GM19240 (cell line): ENCODE data around the gene NRCAM.
"Not testable (repeated sequence)": the region's sequence is repeated elsewhere in the genome, so short reads cannot be mapped to it uniquely, and the experiment has no call there.

Experiments used
- DNase-seq: peaks from one replicate; pipeline ENCODE4 v3.0.0; 2011; ENCODE audit warnings: low spot score; ENCODE audit not compliant: insufficient read length

NRCAM gene

GRCh38 chr7:108455998-108456677 is at the start of gene NRCAM:
TSS of gene NRCAM (minus strand) at chr7:108456436. CDS start at chr7:108240064, 216,372 bp downstream.
- no peak for DNase-seq

DNA sequence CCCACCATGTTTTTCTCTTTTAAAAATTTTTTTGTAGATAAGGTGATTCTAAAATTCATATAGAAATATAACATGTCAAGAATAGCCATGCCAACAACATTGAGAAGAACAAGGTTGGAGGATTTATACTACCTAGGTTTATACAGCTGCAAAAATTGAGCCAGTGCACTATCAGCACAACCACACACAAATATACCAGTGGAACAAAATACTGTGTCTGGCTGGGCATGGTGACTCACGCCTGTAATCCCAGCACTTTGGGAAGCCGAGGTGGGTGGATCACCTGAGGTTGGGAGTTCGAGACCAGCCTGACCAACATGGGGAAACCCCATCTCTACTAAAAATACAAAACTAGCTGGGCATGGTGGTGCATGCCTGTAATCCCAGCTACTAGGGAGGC is 48.3 kb upstream of the NRCAM start:
- DNase-seq, result not testable (repeated sequence)

GRCh38 chr7:108503112-108504026 is 47.1 kb upstream of the NRCAM start:
- no peak for DNase-seq

DNA sequence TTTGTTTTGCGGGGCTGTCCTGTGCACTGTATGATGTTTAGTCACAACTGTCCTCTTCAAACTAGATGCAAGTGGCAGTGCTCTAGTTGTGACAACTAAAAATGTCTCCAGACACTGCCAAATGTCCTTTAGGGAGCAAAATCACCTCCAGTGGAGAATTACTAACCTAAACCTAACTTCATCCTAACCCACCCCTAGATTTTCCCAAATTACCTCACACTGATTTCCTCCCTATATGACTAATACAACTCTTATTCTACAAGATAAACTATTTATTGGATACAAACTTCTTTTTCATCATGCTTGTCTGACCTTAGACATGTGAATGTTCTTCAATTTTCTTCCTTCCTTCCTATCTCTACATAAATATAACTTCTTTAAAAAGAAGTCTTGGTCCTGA is 43.3 kb upstream of the NRCAM start:
- DNase-seq, result no peak

DNA sequence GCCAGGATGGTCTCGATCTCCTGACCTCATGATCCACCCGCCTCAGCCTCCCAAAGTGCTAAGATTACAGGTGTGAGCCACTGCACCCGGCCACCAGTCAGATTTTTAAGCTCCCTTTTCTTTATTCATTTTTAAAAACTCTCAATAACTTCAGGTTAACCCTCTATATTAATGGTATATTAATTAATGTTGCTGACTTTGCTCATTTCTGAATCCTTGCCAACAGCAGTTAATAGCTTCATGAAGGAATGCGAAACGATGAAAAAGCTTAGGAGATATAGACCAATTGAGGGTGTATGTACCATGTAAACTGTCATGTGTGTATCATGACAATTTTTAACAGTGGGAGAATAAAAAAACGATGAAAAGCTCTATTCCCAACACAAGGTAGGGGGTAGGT is 42.2 kb upstream of the NRCAM start:
- DNase-seq, result no peak

GRCh38 chr7:108497082-108497725 is 41.0 kb upstream of the NRCAM start:
- DNase-seq, result no peak

GRCh38 chr7:108492742-108493141 is 36.5 kb upstream of the NRCAM start:
- DNase-seq, result no peak

DNA sequence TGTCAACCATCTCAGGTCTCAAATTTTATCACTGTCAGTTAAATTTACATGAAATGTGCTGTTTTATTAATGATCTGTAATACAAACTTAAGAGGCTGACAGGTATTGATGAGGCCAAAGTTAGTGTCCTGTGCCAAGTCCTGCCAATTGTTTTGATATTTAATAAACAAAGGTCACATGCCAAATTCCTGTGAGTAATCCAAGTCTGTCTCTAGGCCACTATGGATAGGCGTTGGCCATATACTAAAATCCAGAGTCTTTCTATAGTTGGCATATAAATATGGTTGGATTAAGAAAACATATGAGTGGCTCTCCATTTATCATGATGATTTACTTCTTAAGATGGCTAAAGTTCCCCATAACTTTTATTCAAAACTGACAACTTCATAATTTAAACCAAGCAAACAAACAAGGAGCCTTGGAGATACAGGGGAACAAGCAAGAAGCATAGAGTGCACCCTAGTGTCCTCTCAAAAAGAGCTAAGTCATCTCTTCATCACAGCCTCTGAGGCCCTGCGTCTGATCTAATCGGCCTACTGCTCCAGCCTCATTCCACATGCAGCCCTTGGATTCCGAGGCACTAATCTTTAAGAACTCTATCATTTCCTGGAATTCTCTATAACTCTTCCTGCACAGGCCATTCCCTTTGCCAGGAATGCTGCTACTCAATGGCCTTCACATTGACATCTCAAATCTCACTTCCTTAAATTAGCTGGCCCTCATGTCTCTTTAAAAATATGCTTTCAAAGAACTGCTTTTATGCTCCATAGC is 32.7 kb upstream of the NRCAM start:
- DNase-seq, result no peak

GRCh38 chr7:108487646-108488045 is 31.4 kb upstream of the NRCAM start:
- no peak for DNase-seq

- no peak for DNase-seq
Measured at GRCh38 chr7:108486291-108486966, 30.2 kb upstream of the NRCAM start.

- no peak for DNase-seq
Measured at GRCh38 chr7:108484137-108484536, 27.9 kb upstream of the NRCAM start.

GRCh38 chr7:108480311-108480710 is 24.1 kb upstream of the NRCAM start:
- no peak for DNase-seq

GRCh38 chr7:108479751-108480150 is 23.5 kb upstream of the NRCAM start:
- no peak for DNase-seq

DNA sequence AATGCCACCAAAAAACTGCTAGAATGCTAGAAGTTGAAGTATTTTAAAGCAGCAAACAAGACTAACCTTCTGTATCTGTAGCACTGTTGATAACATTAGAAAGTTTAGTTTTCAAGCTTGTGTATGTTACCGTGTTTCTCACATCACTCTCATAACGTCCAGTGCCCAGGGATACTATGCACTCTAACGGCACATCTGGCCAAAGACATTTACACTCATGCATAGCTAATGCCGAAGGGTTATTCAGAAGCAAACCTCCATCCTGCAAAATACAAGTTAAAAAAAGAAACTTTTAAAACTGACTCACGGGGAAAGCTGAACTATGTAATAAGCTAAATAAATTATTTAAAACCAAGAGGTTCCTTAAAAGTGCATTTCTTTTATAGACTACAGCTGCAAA is 22.9 kb upstream of the NRCAM start:
- DNase-seq, result no peak

- no peak for DNase-seq
Measured at GRCh38 chr7:108468246-108468645, 12.0 kb upstream of the NRCAM start.

GRCh38 chr7:108467391-108467790 is 11.2 kb upstream of the NRCAM start:
- no peak for DNase-seq

- DNase-seq, result not testable (repeated sequence)
Measured at GRCh38 chr7:108466322-108466721, 10.1 kb upstream of the NRCAM start.

- DNase-seq, result no peak
Measured at GRCh38 chr7:108464743-108465142, 8.5 kb upstream of the NRCAM start.

- no peak for DNase-seq
Measured at GRCh38 chr7:108463613-108464012, 7.4 kb upstream of the NRCAM start.

DNA sequence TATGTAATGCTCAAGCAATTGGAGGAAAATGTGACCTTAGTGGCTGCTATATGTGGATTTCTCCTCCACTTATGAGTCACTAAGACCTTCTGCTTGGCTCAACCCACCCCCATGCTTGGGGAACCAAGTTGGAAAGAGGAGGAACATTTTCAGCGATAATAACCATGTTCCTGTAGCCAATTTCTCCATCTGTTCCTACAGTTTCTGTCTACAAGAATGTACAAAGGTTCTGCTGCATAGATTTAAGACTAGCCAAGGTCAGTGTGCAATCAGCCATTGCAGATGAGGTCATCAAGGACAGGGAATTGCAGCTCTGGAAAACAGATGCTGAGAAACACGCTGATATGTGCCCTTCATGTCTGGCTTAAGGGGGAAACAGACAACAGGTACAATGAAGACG is 5.6 kb upstream of the NRCAM start:
- no peak for DNase-seq

DNA sequence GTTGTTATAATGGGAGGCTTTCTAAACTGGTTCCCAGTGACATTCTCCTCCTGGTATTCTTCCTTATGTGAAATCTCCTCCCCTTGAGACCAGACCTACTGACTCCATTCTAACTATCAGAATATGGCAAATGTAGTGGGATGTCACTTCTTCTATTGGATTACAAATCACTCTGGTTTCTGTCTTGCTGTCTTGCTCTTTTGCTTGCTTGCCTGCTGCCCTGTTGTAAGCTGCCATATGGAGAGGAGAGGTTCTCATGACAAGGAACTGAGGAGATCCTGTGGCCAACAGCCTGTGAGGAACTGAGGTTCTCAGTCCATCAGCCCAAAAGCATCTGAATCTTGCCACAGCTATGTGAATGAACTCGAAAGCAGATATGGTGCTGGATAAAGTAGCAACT is 4.7 kb upstream of the NRCAM start:
- DNase-seq, result no peak
